WTC11 (cell line): ENCODE measurements around the gene REPS2. TPM values are rescaled to one million over a fixed set of nuclear protein-coding genes. Genes with fewer than 3 reads are reported as not detected.

Experiments
- ATAC-seq: fragments of 200-7000 bp; cut with Tn5 transposase; 2 replicates; pipeline ENCODE4 v1.10.0; 2021; ENCODE audit warnings: mild to moderate bottlenecking, moderate library complexity
- CTCF ChIA-PET: fragments of 300-600 bp; sonication (Branson Sonifier 250); formaldehyde crosslinking; loops from one replicate; lab custom pipeline; 2021; ENCODE audit warnings: antibody characterized with exemption; lab: Charles Lee
- POLR2A ChIA-PET: fragments of 350-600 bp; sonication (Branson Sonifier 250); formaldehyde crosslinking; loops from one replicate; lab custom pipeline; 2021; ENCODE audit warnings: antibody characterized with exemption; lab: Charles Lee
- DNase-seq: peaks from one replicate; pipeline ENCODE4 v3.0.0; 2021; ENCODE audit warnings: low spot score
- H3K27ac Mint-ChIP-seq: 2 replicates; pipeline ENCODE4 v1.8.0; 2021; ENCODE audit warnings: mixed read lengths
- H3K27me3 Mint-ChIP-seq: 2 replicates; pipeline ENCODE4 v1.8.0; 2021; ENCODE audit warnings: low read depth, mild to moderate bottlenecking, moderate library complexity, mixed read lengths
- H3K36me3 Mint-ChIP-seq: 2 replicates; pipeline ENCODE4 v1.8.0; 2021; ENCODE audit warnings: mixed read lengths
- H3K4me1 Mint-ChIP-seq: 2 replicates; pipeline ENCODE4 v1.8.0; 2022; ENCODE audit warnings: mixed read lengths
- H3K4me3 Mint-ChIP-seq: 2 replicates; pipeline ENCODE4 v1.8.0; 2021; ENCODE audit warnings: mild to moderate bottlenecking, moderate library complexity, mixed read lengths
- H3K9me3 Mint-ChIP-seq: 2 replicates; pipeline ENCODE4 v1.8.0; 2021; ENCODE audit warnings: mixed read lengths
- AR ChIP-seq: fragments of 250-450 bp; sonication (Bioruptor Pico); IDR thresholded peaks from 2 replicates; pipeline ENCODE4 v1.9.0; 2021; ENCODE audit warnings: mild to moderate bottlenecking
- ATF3 ChIP-seq: sonication (generic); formaldehyde crosslinking; conservative IDR thresholded peaks from 2 replicates; pipeline ENCODE4 v1.8.1; 2022; ENCODE audit warnings: mild to moderate bottlenecking, missing genetic modification reagents
- CREB1 ChIP-seq: sonication (generic); formaldehyde crosslinking; IDR thresholded peaks from 2 replicates; pipeline ENCODE4 v1.8.0; 2023; ENCODE audit warnings: mild to moderate bottlenecking, missing genetic modification reagents
- CREM ChIP-seq: sonication (generic); formaldehyde crosslinking; IDR thresholded peaks from 2 replicates; pipeline ENCODE4 v1.8.1; 2022; ENCODE audit warnings: mild to moderate bottlenecking, missing genetic modification reagents, moderate library complexity
- EMX1 ChIP-seq: fragments of 250-450 bp; sonication (Bioruptor Pico); IDR thresholded peaks from 2 replicates; pipeline ENCODE4 v1.8.0; 2021; ENCODE audit warnings: mild to moderate bottlenecking
- ETV6 ChIP-seq: sonication (generic); formaldehyde crosslinking; IDR thresholded peaks from 2 replicates; pipeline ENCODE4 v1.8.1; 2022; ENCODE audit warnings: mild to moderate bottlenecking, missing genetic modification reagents
- FOXK1 ChIP-seq: sonication (generic); formaldehyde crosslinking; IDR thresholded peaks from 2 replicates; pipeline ENCODE4 v1.8.0; 2022; ENCODE audit warnings: mild to moderate bottlenecking, moderate library complexity, missing genetic modification reagents
- FOXP1 ChIP-seq: sonication (generic); formaldehyde crosslinking; IDR thresholded peaks from 2 replicates; pipeline ENCODE4 v1.8.0; 2022; ENCODE audit warnings: missing genetic modification reagents, mild to moderate bottlenecking, moderate library complexity, borderline replicate concordance
- GRHL2 ChIP-seq: fragments of 250-450 bp; sonication (Bioruptor Pico); IDR thresholded peaks from 2 replicates; pipeline ENCODE4 v1.8.0; 2022; ENCODE audit warnings: mild to moderate bottlenecking, moderate library complexity; ENCODE audit not compliant: insufficient replicate concordance, severe bottlenecking
- IRF2 ChIP-seq: sonication (generic); formaldehyde crosslinking; IDR thresholded peaks from 2 replicates; pipeline ENCODE4 v1.8.0; 2022; ENCODE audit warnings: low read depth, missing genetic modification reagents, borderline replicate concordance
- JAZF1 ChIP-seq: fragments of 250-450 bp; sonication (Bioruptor Pico); IDR thresholded peaks from 2 replicates; pipeline ENCODE4 v1.9.0; 2021; ENCODE audit warnings: moderate library complexity, mild to moderate bottlenecking, inconsistent platforms
- MXD4 ChIP-seq: fragments of 250-450 bp; sonication (Bioruptor Pico); IDR thresholded peaks from 2 replicates; pipeline ENCODE4 v1.8.0; 2021; ENCODE audit warnings: mild to moderate bottlenecking, moderate library complexity, borderline replicate concordance
- NR1H2 ChIP-seq: sonication (generic); formaldehyde crosslinking; IDR thresholded peaks from 2 replicates; pipeline ENCODE4 v1.9.0; 2021; ENCODE audit warnings: mild to moderate bottlenecking, moderate library complexity, missing genetic modification reagents
- SOX15 ChIP-seq: fragments of 250-450 bp; sonication (Bioruptor Pico); IDR thresholded peaks from 2 replicates; pipeline ENCODE4 v1.9.0; 2021; ENCODE audit warnings: mild to moderate bottlenecking
- TCF7 ChIP-seq: sonication (generic); formaldehyde crosslinking; IDR thresholded peaks from 2 replicates; pipeline ENCODE4 v1.8.0; 2022; ENCODE audit warnings: mild to moderate bottlenecking, low read depth, missing genetic modification reagents, moderate library complexity
- TP53 ChIP-seq: sonication (generic); formaldehyde crosslinking; IDR thresholded peaks from 2 replicates; pipeline ENCODE4 v1.8.1; 2023; ENCODE audit warnings: mild to moderate bottlenecking, missing genetic modification reagents
- ZNF263 ChIP-seq: sonication (generic); formaldehyde crosslinking; IDR thresholded peaks from 2 replicates; pipeline ENCODE4 v1.8.1; 2022; ENCODE audit warnings: low read depth, mild to moderate bottlenecking, moderate library complexity, missing genetic modification reagents
- ZNF396 ChIP-seq: fragments of 250-450 bp; sonication (Bioruptor Pico); IDR thresholded peaks from 2 replicates; pipeline ENCODE4 v1.8.0; 2021; ENCODE audit warnings: mild to moderate bottlenecking, moderate library complexity, borderline replicate concordance
- ZNF671 ChIP-seq: fragments of 250-450 bp; sonication (Bioruptor Pico); IDR thresholded peaks from 2 replicates; pipeline ENCODE4 v1.8.0; 2021; ENCODE audit warnings: mild to moderate bottlenecking
- total RNA-seq: library from RNA; stranded (reverse); gene quantifications from 3 replicates; pipeline ENCODE4 v1.2.3, GENCODE V29; 2021
- TF ChIP-seq, protein P1 (sequence below): fragments of 250-450 bp; sonication (Bioruptor Pico); conservative IDR thresholded peaks from 2 replicates; pipeline ENCODE4 v1.9.0; 2021; ENCODE audit warnings: mild to moderate bottlenecking
- TF ChIP-seq, protein P2 (sequence below): fragments of 250-450 bp; sonication (Bioruptor Pico); IDR thresholded peaks from 2 replicates; pipeline ENCODE4 v1.9.0; 2021; ENCODE audit warnings: mild to moderate bottlenecking
- TF ChIP-seq, protein P3 (sequence below): sonication (generic); formaldehyde crosslinking; conservative IDR thresholded peaks from 2 replicates; pipeline ENCODE4 v1.8.1; 2023; ENCODE audit warnings: mild to moderate bottlenecking, low read depth, missing genetic modification reagents, moderate library complexity

The REPS2 gene
- total RNA-seq, 1 experiment from 2014 or later, result 2.2 TPM

- no peak for DNase-seq
- no peaks in the 10 kb centered on the region for H3K27me3 Mint-ChIP-seq
- TF ChIP-seq MXD4 (CRISPR knock-in tag), result no peak
- no peak for TF ChIP-seq ETV6 (CRISPR knock-in tag)
- TF ChIP-seq NR1H2 (CRISPR knock-in tag), result no peak
- no peak for TF ChIP-seq ZNF263 (CRISPR knock-in tag)
- no peak for TF ChIP-seq FOXP1
- TF ChIP-seq CREM, result no peak
- TF ChIP-seq AR (CRISPR knock-in tag), result no peak
- no peak for TF ChIP-seq IRF2 (CRISPR knock-in tag)
- no peak for TF ChIP-seq JAZF1 (CRISPR knock-in tag)
- no peak for TF ChIP-seq CREB1 (CRISPR knock-in tag)
- no peak for TF ChIP-seq GRHL2 (CRISPR knock-in tag)
- TF ChIP-seq ZNF671, result no peak
- TF ChIP-seq, protein P1, sequence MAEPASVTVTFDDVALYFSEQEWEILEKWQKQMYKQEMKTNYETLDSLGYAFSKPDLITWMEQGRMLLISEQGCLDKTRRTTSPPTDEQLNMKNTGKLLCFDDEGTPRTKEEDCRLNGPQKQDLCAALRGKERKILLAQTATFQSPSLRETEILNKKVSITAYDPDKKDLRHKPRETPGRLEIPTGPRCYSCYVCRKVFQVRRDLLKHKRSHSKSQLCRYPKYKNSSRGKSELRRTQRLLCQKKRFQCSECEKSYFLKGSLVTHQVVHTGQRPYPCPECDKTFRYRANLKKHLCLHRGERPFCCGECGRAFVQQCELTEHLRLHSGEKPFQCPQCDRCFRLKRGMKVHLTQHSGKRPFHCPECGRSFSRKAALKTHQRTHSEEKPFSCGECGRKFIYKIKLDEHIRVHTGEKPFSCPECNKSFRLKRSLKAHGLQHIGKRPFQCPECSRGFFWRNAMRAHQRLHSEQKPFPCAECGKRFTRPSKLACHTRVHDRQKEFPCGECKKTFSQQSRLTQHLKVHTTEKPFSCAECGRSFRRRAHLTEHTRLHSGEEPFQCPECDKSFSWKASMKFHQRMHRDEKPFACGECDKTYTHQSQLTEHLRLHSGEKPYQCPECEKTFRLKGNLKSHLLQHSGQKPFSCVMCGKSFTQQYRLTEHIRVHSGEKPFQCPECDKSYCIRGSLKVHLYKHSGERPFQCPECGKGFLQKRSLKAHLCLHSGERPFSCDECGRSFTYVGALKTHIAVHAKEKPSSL (CRISPR knock-in tag), result no peak
- no peak for TF ChIP-seq ATF3
- TF ChIP-seq, protein P2, sequence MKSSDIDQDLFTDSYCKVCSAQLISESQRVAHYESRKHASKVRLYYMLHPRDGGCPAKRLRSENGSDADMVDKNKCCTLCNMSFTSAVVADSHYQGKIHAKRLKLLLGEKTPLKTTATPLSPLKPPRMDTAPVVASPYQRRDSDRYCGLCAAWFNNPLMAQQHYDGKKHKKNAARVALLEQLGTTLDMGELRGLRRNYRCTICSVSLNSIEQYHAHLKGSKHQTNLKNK (CRISPR knock-in tag), result no peak
- no peak for TF ChIP-seq EMX1
- TF ChIP-seq TCF7 (CRISPR knock-in tag), result no peak
- TF ChIP-seq FOXK1 (CRISPR knock-in tag), result no peak
- TF ChIP-seq, protein P3, sequence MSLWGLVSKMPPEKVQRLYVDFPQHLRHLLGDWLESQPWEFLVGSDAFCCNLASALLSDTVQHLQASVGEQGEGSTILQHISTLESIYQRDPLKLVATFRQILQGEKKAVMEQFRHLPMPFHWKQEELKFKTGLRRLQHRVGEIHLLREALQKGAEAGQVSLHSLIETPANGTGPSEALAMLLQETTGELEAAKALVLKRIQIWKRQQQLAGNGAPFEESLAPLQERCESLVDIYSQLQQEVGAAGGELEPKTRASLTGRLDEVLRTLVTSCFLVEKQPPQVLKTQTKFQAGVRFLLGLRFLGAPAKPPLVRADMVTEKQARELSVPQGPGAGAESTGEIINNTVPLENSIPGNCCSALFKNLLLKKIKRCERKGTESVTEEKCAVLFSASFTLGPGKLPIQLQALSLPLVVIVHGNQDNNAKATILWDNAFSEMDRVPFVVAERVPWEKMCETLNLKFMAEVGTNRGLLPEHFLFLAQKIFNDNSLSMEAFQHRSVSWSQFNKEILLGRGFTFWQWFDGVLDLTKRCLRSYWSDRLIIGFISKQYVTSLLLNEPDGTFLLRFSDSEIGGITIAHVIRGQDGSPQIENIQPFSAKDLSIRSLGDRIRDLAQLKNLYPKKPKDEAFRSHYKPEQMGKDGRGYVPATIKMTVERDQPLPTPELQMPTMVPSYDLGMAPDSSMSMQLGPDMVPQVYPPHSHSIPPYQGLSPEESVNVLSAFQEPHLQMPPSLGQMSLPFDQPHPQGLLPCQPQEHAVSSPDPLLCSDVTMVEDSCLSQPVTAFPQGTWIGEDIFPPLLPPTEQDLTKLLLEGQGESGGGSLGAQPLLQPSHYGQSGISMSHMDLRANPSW, result no peak
- TF ChIP-seq, all 79 proteins: peak for 0
- Mint-ChIP-seq H3K4me3 (no peak overlapping the region), H3K27ac (no peak overlapping the region), H3K4me1 (no peaks in the 10 kb centered on the region), H3K9me3 (no peaks in the 10 kb centered on the region), H3K36me3 (no peaks in the 10 kb centered on the region)
- ChIA-PET CTCF (interaction anchor here (2.0 to 2.6 kb wide), 2 partner anchors 28 to 46 kb away, joined by 7 to 11 read pairs; partner anchors contain the start of gene REPS2), POLR2A (no interaction called here)
- no peak for ATAC-seq
Measured at GRCh38 chrX:16992445-16992844, 46.0 kb downstream of the REPS2 start.

DNA sequence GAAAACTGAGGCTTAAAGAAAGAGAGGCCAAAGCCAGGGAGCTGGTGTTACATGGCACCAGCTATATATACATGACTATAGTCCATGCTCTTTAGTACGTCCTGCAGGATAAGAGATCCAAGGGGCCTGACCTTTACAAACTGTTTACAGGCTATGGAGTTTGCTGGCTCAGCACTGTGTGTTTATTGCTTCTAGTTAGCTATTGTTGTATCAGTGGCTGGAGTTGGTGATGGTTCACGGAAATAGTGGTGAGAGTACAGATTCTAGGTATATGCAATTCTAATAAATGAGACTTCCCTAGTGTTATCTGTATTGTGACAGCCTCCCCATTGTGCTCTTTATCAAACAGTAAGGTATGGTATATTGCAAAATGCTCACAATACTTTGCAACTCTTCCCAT lies 46.5 kb downstream of the REPS2 start:
- Mint-ChIP-seq H3K36me3 (no peaks in the 10 kb centered on the region), H3K4me3 (no peak overlapping the region), H3K27ac (no peak overlapping the region), H3K9me3 (no peaks in the 10 kb centered on the region), H3K4me1 (no peaks in the 10 kb centered on the region), H3K27me3 (no peaks in the 10 kb centered on the region)
- ATAC-seq (no peak), DNase-seq (no peak)
- TF ChIP-seq ZNF396, result no peak
- TF ChIP-seq SOX15, result no peak
- TF ChIP-seq TP53 (CRISPR knock-in tag), result no peak
- ChIA-PET POLR2A (no interaction called here), CTCF (interaction anchor here (1.4 to 2.6 kb wide), 4 partner anchors 14 to 47 kb away, joined by 4 to 11 read pairs (median 6); partner anchors contain the start of gene REPS2)
